Parathyroid adenoma (tissue), 2 donors: ENCODE data around the gene PROM2.

ENCODE experiments used
- H2AFZ ChIP-seq: fragments of 300-600 bp; sonication (generic); one replicate; pipeline ENCODE4 v1.7.0; 2017; ENCODE audit warnings: antibody characterized with exemption, mild to moderate bottlenecking
- H3K27ac ChIP-seq: fragments of 300-600 bp; sonication (generic); one replicate; pipeline ENCODE4 v1.7.0; 2017
- H3K27me3 ChIP-seq: fragments of 300-600 bp; sonication (generic); one replicate; pipeline ENCODE4 v1.7.0; 2017; ENCODE audit warnings: low read length; ENCODE audit not compliant: control insufficient read depth, insufficient read depth
- H3K36me3 ChIP-seq: fragments of 300-600 bp; sonication (generic); one replicate; pipeline ENCODE4 v1.7.0; 2017; ENCODE audit warnings: low read length; ENCODE audit not compliant: control insufficient read depth, insufficient read depth
- H3K4me1 ChIP-seq: fragments of 300-600 bp; sonication (generic); one replicate; pipeline ENCODE4 v1.7.0; 2017; ENCODE audit warnings: control low read depth
- H3K4me2 ChIP-seq: fragments of 300-600 bp; sonication (generic); one replicate; pipeline ENCODE4 v1.7.0; 2017; ENCODE audit warnings: low read length
- H3K4me3 ChIP-seq: fragments of 300-600 bp; sonication (generic); one replicate; pipeline ENCODE4 v1.7.0; 2017; ENCODE audit warnings: low read depth, low read length
- H3K79me2 ChIP-seq: fragments of 300-600 bp; sonication (generic); one replicate; pipeline ENCODE4 v1.7.0; 2017; ENCODE audit warnings: control low read depth
- H3K9ac ChIP-seq: fragments of 300-600 bp; sonication (generic); one replicate; pipeline ENCODE4 v1.7.0; 2017; ENCODE audit warnings: mild to moderate bottlenecking
- H3K9me3 ChIP-seq: fragments of 300-600 bp; sonication (generic); one replicate; pipeline ENCODE4 v1.7.0; 2017; ENCODE audit warnings: low read length; ENCODE audit not compliant: control insufficient read depth
- CTCF ChIP-seq: fragments of 300-600 bp; sonication (generic); IDR thresholded peaks from one replicate; pipeline ENCODE4 v1.7.0; 2017; ENCODE audit warnings: antibody characterized with exemption, mild to moderate bottlenecking
- donor health status: primary hyperparathyroidism.

PROM2 gene

GRCh38 chr2:95272299-95272751, 1.9 kb upstream of the PROM2 start:
- no peak overlapping the region for H2AFZ ChIP-seq
- H3K79me2 ChIP-seq: peaks cover 20% of the 10 kb centered on the region
- H3K9me3 ChIP-seq: no peaks in the 10 kb centered on the region
- no peak for TF ChIP-seq CTCF
- H3K4me1 ChIP-seq: peaks cover 33% of the 10 kb centered on the region
- H3K4me3 ChIP-seq: no peak overlapping the region
- H3K36me3 ChIP-seq: no peaks in the 10 kb centered on the region
- H3K27ac ChIP-seq: no peak overlapping the region
- no peaks in the 10 kb centered on the region for H3K27me3 ChIP-seq
- no peak overlapping the region for H3K9ac ChIP-seq
- no peak overlapping the region for H3K4me2 ChIP-seq

- TF ChIP-seq CTCF: no peak
- H3K79me2 ChIP-seq: peaks cover 20% of the 10 kb centered on the region
- H3K9ac ChIP-seq: no peak overlapping the region
- no peak overlapping the region for H3K4me2 ChIP-seq
- no peak overlapping the region for H3K27ac ChIP-seq
- H3K9me3 ChIP-seq: no peaks in the 10 kb centered on the region
- peaks cover 37% of the 10 kb centered on the region for H3K4me1 ChIP-seq
- no peaks in the 10 kb centered on the region for H3K36me3 ChIP-seq
- no peaks in the 10 kb centered on the region for H3K27me3 ChIP-seq
- no peak overlapping the region for H2AFZ ChIP-seq
- H3K4me3 ChIP-seq: no peak overlapping the region
These were observed 1.5 kb upstream of the PROM2 start for GRCh38 chr2:95272781-95273180.

- Histone ChIP-seq H3K9me3 (no peaks in the 10 kb centered on the region), H2AFZ (peak overlapping the region; percentile 74), H3K4me1 (peaks cover 38% of the 10 kb centered on the region), H3K4me2 (peak overlapping the region; percentile 71), H3K27ac (peak overlapping the region; percentile 97), H3K4me3 (no peak overlapping the region), H3K27me3 (no peaks in the 10 kb centered on the region), H3K36me3 (no peaks in the 10 kb centered on the region), H3K79me2 (peaks cover 20% of the 10 kb centered on the region), H3K9ac (peak overlapping the region; percentile 67)
- peak; percentile 20 for TF ChIP-seq CTCF
These were observed 521 bp upstream of the PROM2 start for GRCh38 chr2:95273566-95274290.

GRCh38 chr2:95275151-95275515, 884 bp downstream of the PROM2 start:
- peak overlapping the region; percentile 74 for H2AFZ ChIP-seq
- no peaks in the 10 kb centered on the region for H3K27me3 ChIP-seq
- peak overlapping the region; percentile 54 for H3K4me3 ChIP-seq
- H3K27ac ChIP-seq: peak overlapping the region; percentile 97
- TF ChIP-seq CTCF: no peak
- no peaks in the 10 kb centered on the region for H3K36me3 ChIP-seq
- peaks cover 38% of the 10 kb centered on the region for H3K4me1 ChIP-seq
- no peaks in the 10 kb centered on the region for H3K9me3 ChIP-seq
- peak overlapping the region; percentile 71 for H3K4me2 ChIP-seq
- peak overlapping the region; percentile 67 for H3K9ac ChIP-seq
- peaks cover 20% of the 10 kb centered on the region for H3K79me2 ChIP-seq
